Testis (tissue), 2 donors: ENCODE results near the gene HCRTR2.

Experiments used
- POLR2A ChIP-seq: fragments of 450-650 bp; IDR thresholded peaks from one replicate; pipeline ENCODE4 v1.6.1; 2017; ENCODE audit warnings: antibody characterized with exemption, mild to moderate bottlenecking, moderate library complexity
- TF ChIP-seq, protein P1 (sequence below), 3 experiments: fragments of 450-650 bp in 2 of 3; fragments of 200-600 bp in 1 of 3; sonication (generic) in 1 of 3; IDR thresholded peaks; one replicate each; pipeline ENCODE4 v1.5.1; 2016 to 2019; ENCODE audit warnings: antibody characterized with exemption in 3 of 3, mild to moderate bottlenecking in 2 of 3, moderate library complexity in 1 of 3

GRCh38 chr6:55227862-55228261, 53.5 kb downstream of the HCRTR2 start:
- TF ChIP-seq, protein P1, sequence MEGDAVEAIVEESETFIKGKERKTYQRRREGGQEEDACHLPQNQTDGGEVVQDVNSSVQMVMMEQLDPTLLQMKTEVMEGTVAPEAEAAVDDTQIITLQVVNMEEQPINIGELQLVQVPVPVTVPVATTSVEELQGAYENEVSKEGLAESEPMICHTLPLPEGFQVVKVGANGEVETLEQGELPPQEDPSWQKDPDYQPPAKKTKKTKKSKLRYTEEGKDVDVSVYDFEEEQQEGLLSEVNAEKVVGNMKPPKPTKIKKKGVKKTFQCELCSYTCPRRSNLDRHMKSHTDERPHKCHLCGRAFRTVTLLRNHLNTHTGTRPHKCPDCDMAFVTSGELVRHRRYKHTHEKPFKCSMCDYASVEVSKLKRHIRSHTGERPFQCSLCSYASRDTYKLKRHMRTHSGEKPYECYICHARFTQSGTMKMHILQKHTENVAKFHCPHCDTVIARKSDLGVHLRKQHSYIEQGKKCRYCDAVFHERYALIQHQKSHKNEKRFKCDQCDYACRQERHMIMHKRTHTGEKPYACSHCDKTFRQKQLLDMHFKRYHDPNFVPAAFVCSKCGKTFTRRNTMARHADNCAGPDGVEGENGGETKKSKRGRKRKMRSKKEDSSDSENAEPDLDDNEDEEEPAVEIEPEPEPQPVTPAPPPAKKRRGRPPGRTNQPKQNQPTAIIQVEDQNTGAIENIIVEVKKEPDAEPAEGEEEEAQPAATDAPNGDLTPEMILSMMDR (IDR thresholded peaks at IDR 0.05): no peak
- TF ChIP-seq POLR2A: no peak
